ENCODE measurements around the gene AFF1. TPM values are rescaled to one million over a fixed set of nuclear protein-coding genes. Genes with fewer than 3 reads are reported as not detected.

The AFF1 gene
- total RNA-seq, 1 donor: 21.9 TPM

- TF ChIP-seq, protein P1, sequence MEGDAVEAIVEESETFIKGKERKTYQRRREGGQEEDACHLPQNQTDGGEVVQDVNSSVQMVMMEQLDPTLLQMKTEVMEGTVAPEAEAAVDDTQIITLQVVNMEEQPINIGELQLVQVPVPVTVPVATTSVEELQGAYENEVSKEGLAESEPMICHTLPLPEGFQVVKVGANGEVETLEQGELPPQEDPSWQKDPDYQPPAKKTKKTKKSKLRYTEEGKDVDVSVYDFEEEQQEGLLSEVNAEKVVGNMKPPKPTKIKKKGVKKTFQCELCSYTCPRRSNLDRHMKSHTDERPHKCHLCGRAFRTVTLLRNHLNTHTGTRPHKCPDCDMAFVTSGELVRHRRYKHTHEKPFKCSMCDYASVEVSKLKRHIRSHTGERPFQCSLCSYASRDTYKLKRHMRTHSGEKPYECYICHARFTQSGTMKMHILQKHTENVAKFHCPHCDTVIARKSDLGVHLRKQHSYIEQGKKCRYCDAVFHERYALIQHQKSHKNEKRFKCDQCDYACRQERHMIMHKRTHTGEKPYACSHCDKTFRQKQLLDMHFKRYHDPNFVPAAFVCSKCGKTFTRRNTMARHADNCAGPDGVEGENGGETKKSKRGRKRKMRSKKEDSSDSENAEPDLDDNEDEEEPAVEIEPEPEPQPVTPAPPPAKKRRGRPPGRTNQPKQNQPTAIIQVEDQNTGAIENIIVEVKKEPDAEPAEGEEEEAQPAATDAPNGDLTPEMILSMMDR (IDR thresholded peaks at IDR 0.05; ENCODE audit: insufficient read depth, low read length): no peak
- DNase-seq (ENCODE audit: low read depth): no peak
- H3K4me3 ChIP-seq (ENCODE audit: low read depth, low read length): no peak overlapping the region
Observed at GRCh38 chr4:87019246-87019791, 84.5 kb downstream of the AFF1 start.

- TF ChIP-seq, protein P1 (IDR thresholded peaks at IDR 0.05; ENCODE audit: insufficient read depth, low read length): no peak
- no peak overlapping the region for H3K4me3 ChIP-seq (ENCODE audit: low read depth, low read length)
- no peak for DNase-seq (ENCODE audit: low read depth)
Observed at GRCh38 chr4:87019898-87020297, 85.1 kb downstream of the AFF1 start.

DNA sequence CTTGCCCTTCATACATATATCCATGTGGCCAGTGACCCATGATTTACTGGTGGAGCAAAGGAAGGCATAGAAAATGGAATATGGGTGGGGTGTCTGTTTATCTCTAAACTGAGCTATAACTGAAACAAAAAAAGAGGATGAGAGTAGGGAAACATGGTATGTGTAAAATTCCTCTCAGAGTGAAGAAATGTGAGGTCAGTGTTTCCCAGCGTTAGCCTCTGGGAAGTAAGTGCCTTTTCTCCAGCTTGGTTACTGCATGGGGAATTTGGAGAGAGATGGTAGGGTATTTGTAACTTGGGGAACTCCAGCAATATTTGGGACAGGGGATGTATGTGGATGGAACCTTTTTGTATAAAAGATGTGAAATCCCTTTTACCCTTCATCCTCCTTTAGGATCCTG is 89.4 kb downstream of the AFF1 start:
- TF ChIP-seq, protein P1 (IDR thresholded peaks at IDR 0.05; ENCODE audit: insufficient read depth, low read length): no peak
- no peak overlapping the region for H3K4me3 ChIP-seq (ENCODE audit: low read depth, low read length)
- peak; percentile 51 for DNase-seq (ENCODE audit: low read depth)

DNA sequence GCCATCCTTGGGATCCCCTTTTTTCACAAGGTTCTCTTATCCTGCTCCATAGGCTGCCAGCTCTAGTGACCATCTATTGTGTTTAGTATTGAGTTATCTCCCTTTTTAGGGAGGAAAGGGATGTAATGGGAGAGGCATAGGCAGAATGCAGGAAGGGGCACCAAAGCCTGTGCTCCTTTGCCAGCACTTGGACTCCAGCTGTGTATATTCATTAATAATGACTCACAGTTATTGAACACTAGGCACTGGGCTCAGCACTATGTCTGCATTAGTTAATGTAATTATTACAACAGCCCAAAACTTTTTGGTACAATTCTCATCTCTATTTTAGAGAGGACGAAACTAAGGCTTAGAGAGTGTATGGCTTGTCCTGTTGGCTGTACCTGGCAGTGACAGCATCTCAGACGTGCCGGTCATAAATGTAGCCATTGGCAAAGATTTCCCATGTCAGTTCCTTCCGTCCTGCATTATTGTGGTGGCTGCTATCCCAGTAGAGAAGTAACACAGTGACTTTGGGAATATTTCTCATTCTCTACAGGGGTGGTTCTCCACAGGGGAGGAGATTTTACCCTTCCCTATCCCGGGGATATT is 90.3 kb downstream of the AFF1 start:
- TF ChIP-seq, protein P1 (IDR thresholded peaks at IDR 0.05; ENCODE audit: insufficient read depth, low read length): no peak

DNA sequence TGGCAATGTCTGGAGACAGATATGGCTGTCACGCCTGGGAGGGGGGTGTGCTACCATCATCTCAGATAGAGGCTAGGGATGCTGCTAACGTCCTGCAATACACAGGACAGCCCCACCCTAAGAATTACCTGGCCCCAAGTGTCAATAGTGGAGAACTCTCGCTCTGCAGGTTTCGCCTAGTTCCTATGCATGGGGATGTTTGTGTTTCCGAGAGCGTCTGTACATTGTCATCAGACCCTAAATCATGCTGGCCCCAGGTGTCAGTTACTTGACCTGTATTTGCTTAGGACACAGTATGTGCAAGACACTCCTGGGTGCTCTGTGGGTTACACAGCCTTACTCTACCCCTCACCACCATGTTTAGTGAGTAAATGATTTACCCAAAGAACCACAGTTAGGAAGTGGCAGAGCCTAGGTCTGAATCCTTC is 90.8 kb downstream of the AFF1 start:
- DNase-seq (ENCODE audit: low read depth): no peak
- no peak overlapping the region for H3K4me3 ChIP-seq (ENCODE audit: low read depth, low read length)
- TF ChIP-seq, protein P1 (IDR thresholded peaks at IDR 0.05; ENCODE audit: insufficient read depth, low read length): no peak

More for the DNA sequence above, 90.3 kb downstream of the AFF1 start:
- DNase-seq (ENCODE audit: low read depth): no peak
- H3K4me3 ChIP-seq (ENCODE audit: low read depth, low read length): no peak overlapping the region

- H3K4me3 ChIP-seq (ENCODE audit: low read depth, low read length): no peak overlapping the region
- TF ChIP-seq, protein P1 (IDR thresholded peaks at IDR 0.05; ENCODE audit: insufficient read depth, low read length): no peak
- DNase-seq (ENCODE audit: low read depth): no peak
Observed at GRCh38 chr4:87026800-87027495, 92.1 kb downstream of the AFF1 start.

All from fibroblast of the aortic adventitia (primary cell).